Rectal smooth muscle tissue (tissue), 1 donor: ENCODE data around the gene C1QTNF9.

Source experiments
- H3K27ac ChIP-seq: one replicate; pipeline ENCODE4 v1.7.0; 2013; ENCODE audit warnings: low read depth, low read length, inconsistent platforms
- H3K27me3 ChIP-seq: one replicate; pipeline ENCODE4 v1.7.0; 2013; ENCODE audit warnings: low read length; ENCODE audit not compliant: control insufficient read depth, insufficient read depth
- H3K36me3 ChIP-seq: one replicate; pipeline ENCODE4 v1.7.0; 2013; ENCODE audit warnings: low read length; ENCODE audit not compliant: control insufficient read depth, insufficient read depth
- H3K4me1 ChIP-seq: one replicate; pipeline ENCODE4 v1.7.0; 2013; ENCODE audit warnings: low read length; ENCODE audit not compliant: control insufficient read depth, insufficient read depth
- H3K4me3 ChIP-seq: one replicate; pipeline ENCODE4 v1.7.0; 2013; ENCODE audit warnings: low read length
- H3K9ac ChIP-seq: one replicate; pipeline ENCODE4 v1.7.0; 2013; ENCODE audit warnings: low read length

The C1QTNF9 gene

GRCh38 chr13:24273926-24274325 is 35.5 kb upstream of the C1QTNF9 start:
- no peaks in the 10 kb centered on the region for H3K27me3 ChIP-seq
- no peak overlapping the region for H3K9ac ChIP-seq
- H3K4me3 ChIP-seq, result no peak overlapping the region
- peaks cover 15% of the 10 kb centered on the region for H3K4me1 ChIP-seq
- no peak overlapping the region for H3K27ac ChIP-seq
- H3K36me3 ChIP-seq, result no peaks in the 10 kb centered on the region

- Histone ChIP-seq H3K4me3 (no peak overlapping the region), H3K27ac (peak overlapping the region; percentile 17), H3K36me3 (no peaks in the 10 kb centered on the region), H3K4me1 (peaks cover 15% of the 10 kb centered on the region), H3K27me3 (no peaks in the 10 kb centered on the region), H3K9ac (no peak overlapping the region)
Observed at GRCh38 chr13:24274452-24275021, 34.8 kb upstream of the C1QTNF9 start.

GRCh38 chr13:24275041-24275440 is 34.3 kb upstream of the C1QTNF9 start:
- Histone ChIP-seq H3K27ac (no peak overlapping the region), H3K4me1 (peaks cover 15% of the 10 kb centered on the region), H3K9ac (no peak overlapping the region), H3K27me3 (no peaks in the 10 kb centered on the region), H3K4me3 (no peak overlapping the region), H3K36me3 (no peaks in the 10 kb centered on the region)

GRCh38 chr13:24276306-24276705 is 33.1 kb upstream of the C1QTNF9 start:
- Histone ChIP-seq H3K36me3 (no peaks in the 10 kb centered on the region), H3K27me3 (no peaks in the 10 kb centered on the region), H3K27ac (no peak overlapping the region), H3K9ac (no peak overlapping the region), H3K4me1 (peaks cover 6% of the 10 kb centered on the region), H3K4me3 (no peak overlapping the region)

- no peak overlapping the region for H3K27ac ChIP-seq
- H3K36me3 ChIP-seq, result no peaks in the 10 kb centered on the region
- H3K27me3 ChIP-seq, result no peaks in the 10 kb centered on the region
- H3K4me3 ChIP-seq, result no peak overlapping the region
- H3K4me1 ChIP-seq, result peaks cover 8% of the 10 kb centered on the region
- H3K9ac ChIP-seq, result no peak overlapping the region
Observed at GRCh38 chr13:24276861-24277260, 32.5 kb upstream of the C1QTNF9 start.

GRCh38 chr13:24277761-24278160 is 31.6 kb upstream of the C1QTNF9 start:
- peaks cover 8% of the 10 kb centered on the region for H3K4me1 ChIP-seq
- no peak overlapping the region for H3K9ac ChIP-seq
- no peak overlapping the region for H3K4me3 ChIP-seq
- no peaks in the 10 kb centered on the region for H3K27me3 ChIP-seq
- H3K36me3 ChIP-seq, result no peaks in the 10 kb centered on the region
- no peak overlapping the region for H3K27ac ChIP-seq

- H3K36me3 ChIP-seq, result no peaks in the 10 kb centered on the region
- peaks cover 8% of the 10 kb centered on the region for H3K4me1 ChIP-seq
- no peak overlapping the region for H3K27ac ChIP-seq
- H3K4me3 ChIP-seq, result no peak overlapping the region
- no peaks in the 10 kb centered on the region for H3K27me3 ChIP-seq
- no peak overlapping the region for H3K9ac ChIP-seq
Observed at GRCh38 chr13:24279327-24280110, 29.9 kb upstream of the C1QTNF9 start.

GRCh38 chr13:24280720-24281119 is 28.7 kb upstream of the C1QTNF9 start:
- Histone ChIP-seq H3K4me1 (peaks cover 8% of the 10 kb centered on the region), H3K9ac (no peak overlapping the region), H3K36me3 (no peaks in the 10 kb centered on the region), H3K4me3 (no peak overlapping the region), H3K27me3 (no peaks in the 10 kb centered on the region), H3K27ac (no peak overlapping the region)

- H3K27ac ChIP-seq, result no peak overlapping the region
- H3K4me3 ChIP-seq, result no peak overlapping the region
- H3K27me3 ChIP-seq, result no peaks in the 10 kb centered on the region
- H3K4me1 ChIP-seq, result peaks cover 8% of the 10 kb centered on the region
- no peak overlapping the region for H3K9ac ChIP-seq
- no peaks in the 10 kb centered on the region for H3K36me3 ChIP-seq
Observed at GRCh38 chr13:24281188-24282008, 28.0 kb upstream of the C1QTNF9 start.

GRCh38 chr13:24282256-24282655 is 27.1 kb upstream of the C1QTNF9 start:
- H3K36me3 ChIP-seq, result no peaks in the 10 kb centered on the region
- peaks cover 8% of the 10 kb centered on the region for H3K4me1 ChIP-seq
- no peak overlapping the region for H3K27ac ChIP-seq
- no peaks in the 10 kb centered on the region for H3K27me3 ChIP-seq
- no peak overlapping the region for H3K4me3 ChIP-seq
- H3K9ac ChIP-seq, result no peak overlapping the region

GRCh38 chr13:24284889-24285565 is 24.4 kb upstream of the C1QTNF9 start:
- Histone ChIP-seq H3K36me3 (no peaks in the 10 kb centered on the region), H3K27ac (no peak overlapping the region), H3K9ac (no peak overlapping the region), H3K4me3 (no peak overlapping the region), H3K4me1 (peaks cover 8% of the 10 kb centered on the region), H3K27me3 (no peaks in the 10 kb centered on the region)

GRCh38 chr13:24286624-24287023 is 22.8 kb upstream of the C1QTNF9 start:
- Histone ChIP-seq H3K27ac (no peak overlapping the region), H3K36me3 (peaks cover 3% of the 10 kb centered on the region)

More at GRCh38 chr13:24286624-24287023, 22.8 kb upstream of the C1QTNF9 start:
- Histone ChIP-seq H3K4me1 (peaks cover 6% of the 10 kb centered on the region), H3K27me3 (no peaks in the 10 kb centered on the region), H3K9ac (no peak overlapping the region), H3K4me3 (no peak overlapping the region)
